Measurements from ENCODE around the gene CLCN6.

CLCN6 gene

DNA sequence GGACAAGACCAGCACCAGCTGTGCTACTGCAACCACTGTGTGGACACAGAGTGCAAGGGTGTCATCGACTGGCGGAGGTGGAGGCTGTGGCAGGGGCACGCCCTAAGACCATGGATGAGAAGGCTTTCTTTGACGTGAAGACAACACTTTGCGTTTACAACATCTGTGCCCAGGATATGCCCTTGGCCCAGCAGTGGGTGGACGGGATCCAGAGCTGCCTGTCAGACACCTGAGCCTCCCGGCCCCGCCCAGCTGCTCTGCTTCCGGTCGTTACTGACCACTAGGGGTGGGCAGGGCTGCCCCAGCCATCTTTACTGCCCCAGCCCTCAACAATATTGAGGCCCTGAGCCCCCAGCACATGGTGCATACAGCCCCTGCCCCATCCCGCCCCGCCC, 74.2 kb downstream of the CLCN6 start:
- no peaks in the 10 kb centered on the region for H3K9me3 ChIP-seq (ENCODE audit: insufficient read depth, low read length)
- no peaks in the 10 kb centered on the region for H4K20me1 ChIP-seq (ENCODE audit: insufficient read depth, low read length)
- H3K4me1 ChIP-seq (ENCODE audit: low read length), result no peaks in the 10 kb centered on the region
- no peaks in the 10 kb centered on the region for H3K36me3 ChIP-seq (replicated peaks; ENCODE audit: low read depth, low read length)
- H3K27me3 ChIP-seq (ENCODE audit: low read depth, low read length), result no peaks in the 10 kb centered on the region
- no peak overlapping the region for H3K9ac ChIP-seq (ENCODE audit: low read length)
- H3K4me3 ChIP-seq (ENCODE audit: low read length), result no peak overlapping the region
- TF ChIP-seq, protein P1, sequence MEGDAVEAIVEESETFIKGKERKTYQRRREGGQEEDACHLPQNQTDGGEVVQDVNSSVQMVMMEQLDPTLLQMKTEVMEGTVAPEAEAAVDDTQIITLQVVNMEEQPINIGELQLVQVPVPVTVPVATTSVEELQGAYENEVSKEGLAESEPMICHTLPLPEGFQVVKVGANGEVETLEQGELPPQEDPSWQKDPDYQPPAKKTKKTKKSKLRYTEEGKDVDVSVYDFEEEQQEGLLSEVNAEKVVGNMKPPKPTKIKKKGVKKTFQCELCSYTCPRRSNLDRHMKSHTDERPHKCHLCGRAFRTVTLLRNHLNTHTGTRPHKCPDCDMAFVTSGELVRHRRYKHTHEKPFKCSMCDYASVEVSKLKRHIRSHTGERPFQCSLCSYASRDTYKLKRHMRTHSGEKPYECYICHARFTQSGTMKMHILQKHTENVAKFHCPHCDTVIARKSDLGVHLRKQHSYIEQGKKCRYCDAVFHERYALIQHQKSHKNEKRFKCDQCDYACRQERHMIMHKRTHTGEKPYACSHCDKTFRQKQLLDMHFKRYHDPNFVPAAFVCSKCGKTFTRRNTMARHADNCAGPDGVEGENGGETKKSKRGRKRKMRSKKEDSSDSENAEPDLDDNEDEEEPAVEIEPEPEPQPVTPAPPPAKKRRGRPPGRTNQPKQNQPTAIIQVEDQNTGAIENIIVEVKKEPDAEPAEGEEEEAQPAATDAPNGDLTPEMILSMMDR (IDR thresholded peaks at IDR 0.05; ENCODE audit: low read depth, low read length), result no peak
- TF ChIP-seq EZH2phosphoT487 (IDR thresholded peaks at IDR 0.05; ENCODE audit: low read depth), result no peak
- no peak overlapping the region for H2AFZ ChIP-seq (ENCODE audit: low read depth, low read length)
- no peak overlapping the region for H3K27ac ChIP-seq (ENCODE audit: low read length)
- no peak overlapping the region for H3K4me2 ChIP-seq (ENCODE audit: low read length)
- H3K79me2 ChIP-seq (ENCODE audit: low read length), result no peaks in the 10 kb centered on the region

DNA sequence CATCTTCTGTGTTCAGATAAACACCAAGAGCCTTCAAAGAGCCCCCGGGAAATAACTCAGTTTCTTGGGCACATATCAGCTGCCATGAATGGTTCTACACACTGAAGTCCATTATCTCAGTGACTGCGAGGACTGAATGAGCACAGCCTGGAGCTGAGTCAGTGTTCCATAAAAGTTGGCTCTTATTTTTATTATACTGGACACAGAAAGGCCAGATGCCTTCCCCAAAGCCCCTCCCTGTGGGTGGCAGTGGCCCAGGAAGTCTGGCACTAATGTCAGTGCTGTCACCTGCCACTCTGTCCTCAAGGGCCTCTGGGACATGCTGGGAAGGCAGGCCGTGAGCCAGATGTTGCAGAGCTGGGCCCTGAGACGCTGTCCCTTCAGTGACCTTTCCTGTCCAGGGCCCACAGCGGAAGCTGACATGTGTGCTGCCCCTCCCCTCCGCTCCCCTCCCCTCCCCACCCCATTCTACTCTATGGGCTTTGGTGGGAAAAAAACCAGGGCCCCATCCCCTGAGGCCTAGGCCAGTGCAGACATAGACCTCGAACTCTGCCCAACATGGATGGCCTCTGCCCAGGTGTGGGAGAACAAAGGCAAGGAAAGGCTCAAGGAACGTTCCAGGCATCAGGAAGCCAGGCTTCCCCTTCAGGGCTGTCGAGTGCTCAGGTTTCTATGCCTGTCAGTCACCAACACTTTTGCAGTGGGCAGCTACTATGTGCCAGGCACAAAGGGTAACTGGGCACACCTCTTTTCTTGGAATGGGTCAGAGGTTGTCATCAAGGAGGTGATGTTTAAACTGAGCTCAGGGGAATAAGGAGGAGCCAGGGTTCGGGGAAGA, 75.1 kb downstream of the CLCN6 start:
- Histone ChIP-seq H3K4me2 (ENCODE audit: low read length) (no peak overlapping the region), H3K4me1 (ENCODE audit: low read length) (no peaks in the 10 kb centered on the region), H3K4me3 (ENCODE audit: low read length) (no peak overlapping the region), H3K36me3 (replicated peaks; ENCODE audit: low read depth, low read length) (no peaks in the 10 kb centered on the region), H3K27ac (ENCODE audit: low read length) (no peak overlapping the region), H3K27me3 (ENCODE audit: low read depth, low read length) (no peaks in the 10 kb centered on the region), H3K9ac (ENCODE audit: low read length) (no peak overlapping the region), H2AFZ (ENCODE audit: low read depth, low read length) (no peak overlapping the region), H3K9me3 (ENCODE audit: insufficient read depth, low read length) (no peaks in the 10 kb centered on the region), H4K20me1 (ENCODE audit: insufficient read depth, low read length) (no peaks in the 10 kb centered on the region), H3K79me2 (ENCODE audit: low read length) (no peaks in the 10 kb centered on the region)
- TF ChIP-seq EZH2phosphoT487 (IDR thresholded peaks at IDR 0.05; ENCODE audit: low read depth), result no peak
- TF ChIP-seq, protein P1 (IDR thresholded peaks at IDR 0.05; ENCODE audit: low read depth, low read length), result no peak

DNA sequence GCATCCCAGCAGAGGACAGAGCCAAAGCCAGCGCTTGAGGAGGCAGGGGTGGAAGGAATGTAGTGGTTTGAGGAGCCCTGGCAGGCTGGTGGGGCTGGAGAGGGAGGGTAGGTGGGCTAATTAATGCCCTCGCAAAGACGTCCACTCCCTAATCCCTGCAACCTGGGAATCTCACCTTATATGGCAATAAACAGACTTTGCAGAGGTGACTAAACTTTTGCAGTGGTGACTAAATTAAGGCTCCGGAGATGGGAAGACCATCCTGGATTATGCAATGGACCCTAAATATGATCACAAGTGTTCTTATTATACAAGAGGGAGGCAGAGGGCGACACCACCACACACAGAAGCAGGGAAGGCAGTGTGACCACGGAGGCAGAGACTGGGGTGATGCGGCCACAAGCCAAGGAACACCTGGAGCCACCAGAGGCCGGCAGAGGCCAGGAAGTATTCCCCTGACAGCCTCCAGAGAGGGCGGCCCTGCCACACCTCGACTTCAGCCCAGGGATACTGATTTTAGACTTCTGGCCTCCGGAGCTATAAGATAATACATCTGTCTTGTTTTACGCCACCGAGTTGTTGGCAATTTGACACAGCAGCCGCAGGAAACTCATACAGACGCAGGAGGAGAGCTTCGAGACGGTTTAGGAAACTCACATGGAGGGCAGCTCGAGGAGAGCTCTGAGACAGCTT, 75.9 kb downstream of the CLCN6 start:
- no peak overlapping the region for H3K9ac ChIP-seq (ENCODE audit: low read length)
- no peaks in the 10 kb centered on the region for H3K36me3 ChIP-seq (replicated peaks; ENCODE audit: low read depth, low read length)
- H3K4me3 ChIP-seq (ENCODE audit: low read length), result no peak overlapping the region
- no peak overlapping the region for H2AFZ ChIP-seq (ENCODE audit: low read depth, low read length)
- H3K27me3 ChIP-seq (ENCODE audit: low read depth, low read length), result no peaks in the 10 kb centered on the region
- no peaks in the 10 kb centered on the region for H3K79me2 ChIP-seq (ENCODE audit: low read length)
- H3K9me3 ChIP-seq (ENCODE audit: insufficient read depth, low read length), result no peaks in the 10 kb centered on the region
- H3K4me2 ChIP-seq (ENCODE audit: low read length), result no peak overlapping the region
- H3K4me1 ChIP-seq (ENCODE audit: low read length), result no peaks in the 10 kb centered on the region
- H3K27ac ChIP-seq (ENCODE audit: low read length), result no peak overlapping the region
- no peaks in the 10 kb centered on the region for H4K20me1 ChIP-seq (ENCODE audit: insufficient read depth, low read length)
- TF ChIP-seq, protein P1 (IDR thresholded peaks at IDR 0.05; ENCODE audit: low read depth, low read length), result no peak
- TF ChIP-seq EZH2phosphoT487 (IDR thresholded peaks at IDR 0.05; ENCODE audit: low read depth), result no peak

DNA sequence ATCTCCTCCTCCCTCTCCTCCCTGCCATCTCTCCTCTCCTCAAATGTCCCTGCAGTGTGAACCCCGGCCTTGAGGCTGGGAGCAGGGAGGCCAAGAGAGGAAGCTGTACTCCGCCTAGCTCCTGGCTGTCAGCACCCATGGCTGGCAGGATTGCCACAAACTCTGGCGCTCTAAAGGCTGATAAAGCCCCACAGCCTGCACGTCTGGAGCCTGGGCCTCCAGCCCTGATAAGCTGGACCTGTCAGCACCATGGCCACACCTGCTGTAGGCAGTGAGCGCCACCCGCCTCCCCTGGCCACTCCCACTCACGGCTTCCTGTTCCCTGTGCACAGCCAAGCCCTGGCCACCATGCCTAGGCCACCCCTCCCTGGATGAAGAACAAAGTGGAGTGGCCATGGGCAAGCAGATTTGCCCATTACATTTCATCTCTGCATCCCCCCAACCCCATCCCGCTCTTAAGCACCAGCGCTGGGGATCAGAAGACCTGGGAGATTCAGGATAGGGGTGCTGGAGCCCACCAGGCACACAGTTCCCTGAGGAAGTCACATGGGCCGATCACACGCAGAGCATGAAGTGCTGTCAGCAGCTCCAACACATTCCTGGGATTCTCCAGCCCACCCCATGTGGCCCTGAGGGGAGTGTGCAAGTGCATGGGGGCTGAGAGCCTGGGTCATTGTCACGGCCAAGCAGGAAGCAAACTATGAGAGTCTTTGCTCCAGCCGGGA, 77.0 kb downstream of the CLCN6 start:
- Histone ChIP-seq H3K36me3 (replicated peaks; ENCODE audit: low read depth, low read length) (no peaks in the 10 kb centered on the region), H3K79me2 (ENCODE audit: low read length) (no peaks in the 10 kb centered on the region), H3K4me2 (ENCODE audit: low read length) (no peak overlapping the region), H3K4me3 (ENCODE audit: low read length) (no peak overlapping the region), H3K27me3 (ENCODE audit: low read depth, low read length) (no peaks in the 10 kb centered on the region), H2AFZ (ENCODE audit: low read depth, low read length) (no peak overlapping the region), H3K27ac (ENCODE audit: low read length) (no peak overlapping the region), H3K4me1 (ENCODE audit: low read length) (no peaks in the 10 kb centered on the region), H3K9me3 (ENCODE audit: insufficient read depth, low read length) (no peaks in the 10 kb centered on the region), H4K20me1 (ENCODE audit: insufficient read depth, low read length) (no peaks in the 10 kb centered on the region), H3K9ac (ENCODE audit: low read length) (no peak overlapping the region)
- TF ChIP-seq EZH2phosphoT487 (IDR thresholded peaks at IDR 0.05; ENCODE audit: low read depth), result no peak
- TF ChIP-seq, protein P1 (IDR thresholded peaks at IDR 0.05; ENCODE audit: low read depth, low read length), result no peak
